HepG2 (cell line): ENCODE results near the gene PPP1R12B. TPM values are rescaled to one million over a fixed set of nuclear protein-coding genes. Genes with fewer than 3 reads are reported as not detected.

Experiments used
- ATAC-seq: fragments of 200-7000 bp; cut with Tn5 transposase; 3 replicates; pipeline ENCODE4 v1.9.1; 2020; ENCODE audit warnings: mild to moderate bottlenecking, moderate library complexity
- BruUV-seq: library from RNA; stranded (reverse); fragments of 400-500 nt; replicated peaks from 2 replicates; lab custom pipeline; 2021; lab: Mats Ljungman, UMichigan
- CTCF ChIA-PET: fragments of 300-600 bp; formaldehyde crosslinking; extraction: SDS; loops from one replicate; lab custom pipeline; 2021; ENCODE audit warnings: low total read pairs, inconsistent platforms, low intra/inter-chr PET ratio; lab: Yijun Ruan, JAX
- POLR2A ChIA-PET: fragments of 350-600 bp; sonication (Branson Sonifier 250); formaldehyde crosslinking; loops from one replicate; lab custom pipeline; 2020; ENCODE audit warnings: antibody characterized with exemption, inconsistent platforms; lab: Yijun Ruan, JAX
- DNase-seq: peaks from one replicate; pipeline ENCODE4 v3.0.0-alpha.2; 2015; ENCODE audit warnings: low spot score
- FAIRE-seq: peaks from 3 replicates; lab custom pipeline; 2011; peaks lifted over from hg19 to GRCh38; lab: Jason Lieb, UNC
- H2AFZ ChIP-seq: one replicate; pipeline ENCODE4 v1.6.1; 2011; ENCODE audit warnings: low read length, inconsistent platforms
- H3K27ac ChIP-seq: fragments of 300-600 bp; 3 replicates; pipeline ENCODE4 v1.8.0; 2011; ENCODE audit warnings: mixed run types, mild to moderate bottlenecking, mixed read lengths, low read length, inconsistent platforms; ENCODE audit not compliant: insufficient read depth; ENCODE audit errors: extremely low read length
- H3K27me3 ChIP-seq, 2 experiments: fragments of 200-600 bp in 1 of 2; 2 replicates in 1 of 2; 3 replicates in 1 of 2; pipeline versions ENCODE4 v1.6.0 to v1.8.0; 2011; ENCODE audit warnings: low read length in 2 of 2, mild to moderate bottlenecking in 2 of 2, moderate library complexity in 2 of 2, inconsistent platforms in 1 of 2; ENCODE audit not compliant: insufficient read depth in 2 of 2, control insufficient read depth in 1 of 2
- H3K36me3 ChIP-seq, 2 experiments: fragments of 200-600 bp in 1 of 2; replicated peaks in 1 of 2; 2 replicates in 1 of 2; 3 replicates in 1 of 2; pipeline versions ENCODE4 v1.5.1 to v1.8.0; 2011; ENCODE audit warnings: low read length in 2 of 2, inconsistent platforms in 1 of 2; ENCODE audit not compliant: insufficient read depth in 2 of 2, control insufficient read depth in 1 of 2
- H3K4me1 ChIP-seq: 2 replicates; pipeline ENCODE4 v1.5.1; 2012; ENCODE audit warnings: low read length, inconsistent platforms; ENCODE audit not compliant: insufficient read depth
- H3K4me2 ChIP-seq: 2 replicates; pipeline ENCODE4 v1.6.0; 2011; ENCODE audit warnings: low read depth, low read length, inconsistent platforms
- H3K4me3 ChIP-seq, 3 experiments: fragments of 200-600 bp in 1 of 3; sonication (generic), shearing (Covaris generic) in 1 of 3; replicated peaks in 1 of 3; 2 replicates each; pipeline ENCODE4 v1.5.1; 2011 to 2016; ENCODE audit warnings: low read length in 3 of 3, inconsistent platforms in 2 of 3, low read depth in 2 of 3, mild to moderate bottlenecking in 2 of 3, control low read depth in 1 of 3, mixed read lengths in 1 of 3; ENCODE audit not compliant: insufficient read depth in 1 of 3
- H3K79me2 ChIP-seq: one replicate; pipeline ENCODE4 v1.6.1; 2011; ENCODE audit warnings: low read length, inconsistent platforms; ENCODE audit not compliant: insufficient read depth
- H3K9ac ChIP-seq: 2 replicates; pipeline ENCODE4 v1.6.0; 2011; ENCODE audit warnings: mild to moderate bottlenecking, low read depth, low read length, inconsistent platforms; ENCODE audit not compliant: insufficient read depth
- H3K9me3 ChIP-seq: 2 replicates; pipeline ENCODE4 v1.5.1; 2012; ENCODE audit warnings: mild to moderate bottlenecking, low read length
- H4K20me1 ChIP-seq: 2 replicates; pipeline ENCODE4 v1.6.0; 2011; ENCODE audit warnings: inconsistent platforms, mild to moderate bottlenecking, low read length, moderate library complexity; ENCODE audit not compliant: insufficient read depth
- ARID2 ChIP-seq: sonication (generic); formaldehyde crosslinking; IDR thresholded peaks from 2 replicates; pipeline ENCODE4 v1.8.1; 2022; ENCODE audit warnings: mild to moderate bottlenecking, missing genetic modification reagents, borderline replicate concordance
- ATF7-NPFF ChIP-seq: sonication (generic); formaldehyde crosslinking; IDR thresholded peaks from 2 replicates; pipeline ENCODE4 v1.8.1; 2023; ENCODE audit warnings: mild to moderate bottlenecking, low read depth, missing genetic modification reagents, moderate library complexity
- IRF1 ChIP-seq: sonication (generic); formaldehyde crosslinking; IDR thresholded peaks from 2 replicates; pipeline ENCODE4 v1.4.0; 2020; ENCODE audit warnings: low read depth, mild to moderate bottlenecking, missing genetic modification reagents
- KDM4B ChIP-seq: sonication (generic); formaldehyde crosslinking; IDR thresholded peaks from 2 replicates; pipeline ENCODE4 v1.4.0; 2020; ENCODE audit warnings: missing genetic modification reagents
- KLF16 ChIP-seq, 2 experiments: sonication (generic) in 1 of 2; formaldehyde crosslinking in 1 of 2; IDR thresholded peaks; 2 replicates each; pipeline versions ENCODE4 v1.6.1 to v1.8.0; 2016 to 2023; ENCODE audit warnings: missing genetic modification reagents in 2 of 2, missing compliant biosample characterization in 1 of 2
- MIER3 ChIP-seq: IDR thresholded peaks from 2 replicates; pipeline ENCODE4 v1.6.1; 2016; ENCODE audit warnings: missing compliant biosample characterization, borderline replicate concordance
- NFATC3 ChIP-seq: sonication (generic); formaldehyde crosslinking; IDR thresholded peaks from 2 replicates; pipeline ENCODE4 v1.5.1; 2020; ENCODE audit warnings: mild to moderate bottlenecking, missing genetic modification reagents
- NFE2L1 ChIP-seq: sonication (generic); formaldehyde crosslinking; IDR thresholded peaks from 2 replicates; pipeline ENCODE4 v1.4.0; 2020; ENCODE audit warnings: missing genetic modification reagents, mild to moderate bottlenecking, borderline replicate concordance
- NPAS2 ChIP-seq: sonication (generic); formaldehyde crosslinking; IDR thresholded peaks from 2 replicates; pipeline ENCODE4 v1.8.0; 2022; ENCODE audit warnings: mild to moderate bottlenecking, missing genetic modification reagents, borderline replicate concordance
- RCOR2 ChIP-seq: IDR thresholded peaks from 2 replicates; pipeline ENCODE4 v1.6.1; 2016; ENCODE audit warnings: missing biosample characterization, missing genetic modification reagents
- SP5 ChIP-seq: IDR thresholded peaks from 2 replicates; pipeline ENCODE4 v1.6.1; 2016; ENCODE audit warnings: low read depth, borderline replicate concordance
- SRSF9 ChIP-seq: fragments of 200-400 bp; formaldehyde crosslinking; IDR thresholded peaks from 2 replicates; pipeline ENCODE4 v1.6.1; 2018; ENCODE audit warnings: borderline replicate concordance, mild to moderate bottlenecking, low read depth, low read length; ENCODE audit not compliant: insufficient read depth, poor library complexity, severe bottlenecking
- SYNCRIP ChIP-seq: fragments of 200-400 bp; formaldehyde crosslinking; IDR thresholded peaks from 2 replicates; pipeline ENCODE4 v1.6.1; 2018; ENCODE audit warnings: mild to moderate bottlenecking, low read depth, low read length; ENCODE audit not compliant: insufficient read depth
- TFDP1 ChIP-seq: IDR thresholded peaks from 2 replicates; pipeline ENCODE4 v1.6.1; 2016; ENCODE audit warnings: missing compliant biosample characterization, missing genetic modification reagents, borderline replicate concordance
- XRCC5 ChIP-seq: fragments of 200-400 bp; formaldehyde crosslinking; optimal IDR thresholded peaks from 2 replicates; pipeline ENCODE3; 2017; ENCODE audit warnings: mild to moderate bottlenecking, low read length
- ZMYM2 ChIP-seq: sonication (generic); formaldehyde crosslinking; IDR thresholded peaks from 2 replicates; pipeline ENCODE4 v1.8.0; 2022; ENCODE audit warnings: mild to moderate bottlenecking, missing genetic modification reagents
- WGBS: methylation state at CpG from one replicate; pipeline ENCODE4 v1.1.6; 2017; ENCODE audit warnings: low lambda C conversion rate; 5-methylcytosine and 5-hydroxymethylcytosine counted together
- in situ Hi-C: cut with HindIII; loops from 2 replicates; pipeline ENCODE4 v1.10.0; 2017; ENCODE audit warnings: low pct_unique_long_range_greater_than_20kb; ENCODE audit not compliant: extremely low pct_ligation_motif_present
- intact Hi-C: fragments of 100-400 bp; cut with micrococcal nuclease; formaldehyde crosslinking; loops from one replicate; pipeline ENCODE4 v1.10.0; 2022; ENCODE audit not compliant: unreplicated experiment
- polyA plus RNA-seq, 8 experiments: library from polyadenylated mRNA; depleted of rRNA in 3 of 8; stranded (reverse) in 7 of 8; unstranded in 1 of 8; fragments of >200 nt; fragmentation: Illumina TruSeq in 4 of 8; extraction: Trizol in 4 of 8; gene quantifications; 2 replicates each; pipeline versions ENCODE4 v1.2.1 to v1.2.3, GENCODE V29; 2011 to 2016; ENCODE audit warnings: low read depth in 4 of 8, missing spikeins in 1 of 8, mixed read lengths in 1 of 8; ENCODE audit not compliant: insufficient read depth in 1 of 8
- total RNA-seq, 5 experiments: library from RNA; depleted of rRNA; stranded (reverse); fragments of >200 nt; fragmentation: Illumina TruSeq; extraction: Trizol; gene quantifications; 2 replicates each; pipeline ENCODE4 v1.2.3, GENCODE V29; 2016; ENCODE audit warnings: low read depth in 1 of 5
- TF ChIP-seq, protein P1 (sequence below): IDR thresholded peaks from 2 replicates; pipeline ENCODE4 v1.6.1; 2012; ENCODE audit warnings: low read depth, low read length, improper control_type of control experiment
- TF ChIP-seq, protein P2 (sequence below): sonication (generic); formaldehyde crosslinking; IDR thresholded peaks from 2 replicates; pipeline ENCODE4 v1.4.0; 2020; ENCODE audit warnings: missing genetic modification reagents

The PPP1R12B gene
- total and polyA plus RNA-seq, 2 of the 13 experiments (the other 11 are each of a cell fraction or from before 2014, with no cell fraction given), result 12.0 to 13.6 TPM

DNA sequence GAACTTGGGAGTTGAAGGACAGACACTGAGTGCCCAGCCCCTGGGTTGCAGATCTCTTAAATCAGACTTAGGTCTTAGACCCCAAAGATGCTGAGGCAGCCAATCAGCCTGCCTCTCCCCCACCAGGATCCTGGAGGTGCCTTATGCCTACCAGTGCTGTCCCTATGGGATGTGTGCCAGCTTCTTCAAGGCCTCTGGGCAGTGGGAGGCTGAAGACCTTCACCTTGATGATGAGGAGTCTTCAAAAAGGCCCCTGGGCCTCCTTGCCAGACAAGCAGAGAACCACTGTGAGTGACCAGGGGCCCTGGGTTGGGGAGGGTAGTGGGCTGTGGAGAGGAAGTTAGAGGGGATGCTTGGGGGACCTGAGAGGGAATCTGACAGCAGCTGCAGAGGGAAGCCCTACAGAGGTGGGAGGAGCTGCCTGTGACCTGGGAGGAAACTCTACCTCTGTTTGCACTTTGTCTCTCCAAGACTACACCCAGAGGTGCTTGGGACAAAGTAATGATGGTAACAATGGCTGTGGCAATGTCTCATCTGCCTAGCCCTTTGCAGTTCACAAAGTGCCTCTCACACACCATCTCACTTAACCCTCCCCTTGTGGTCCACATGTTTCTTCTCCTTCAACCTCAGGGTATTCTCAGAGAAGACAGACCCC is 38.3 kb upstream of the PPP1R12B start:
- DNase-seq, result no peak
- CTCF ChIA-PET, result no interaction called here
- BruUV-seq, result no TSS peak

GRCh38 chr1:202310746-202311145 is 37.8 kb upstream of the PPP1R12B start:
- POLR2A ChIA-PET, result no interaction called here
- intact Hi-C loops (no loop called here), in situ Hi-C loops (no loop called here)
- H3K9ac ChIP-seq, result no peak overlapping the region
- no TSS peak for BruUV-seq
- H3K27ac ChIP-seq, result no peak overlapping the region
- H3K4me2 ChIP-seq, result no peak overlapping the region
- H3K36me3 ChIP-seq, result no peaks in the 10 kb centered on the region
- no peaks in the 10 kb centered on the region for H3K4me1 ChIP-seq
- 75% methylated on average over 3 of the region's 3 CpGs for WGBS
- H2AFZ ChIP-seq, result no peak overlapping the region
- H3K27me3 ChIP-seq, result peaks cover 1 to 42% of the 10 kb centered on the region in 2 experiments; a peak in 4 of 5 replicates
- ATAC-seq (no peak), FAIRE-seq (no peak), DNase-seq (no peak)
- H3K79me2 ChIP-seq, result no peaks in the 10 kb centered on the region
- no peaks in the 10 kb centered on the region for H3K9me3 ChIP-seq
- no peak overlapping the region for H3K4me3 ChIP-seq
- CTCF ChIA-PET, result no interaction called here
- H4K20me1 ChIP-seq, result no peaks in the 10 kb centered on the region
- no peak for TF ChIP-seq ARID2
- no peak for TF ChIP-seq ZMYM2 (CRISPR knock-in tag)
- no peak for TF ChIP-seq SRSF9
- TF ChIP-seq, protein P1, sequence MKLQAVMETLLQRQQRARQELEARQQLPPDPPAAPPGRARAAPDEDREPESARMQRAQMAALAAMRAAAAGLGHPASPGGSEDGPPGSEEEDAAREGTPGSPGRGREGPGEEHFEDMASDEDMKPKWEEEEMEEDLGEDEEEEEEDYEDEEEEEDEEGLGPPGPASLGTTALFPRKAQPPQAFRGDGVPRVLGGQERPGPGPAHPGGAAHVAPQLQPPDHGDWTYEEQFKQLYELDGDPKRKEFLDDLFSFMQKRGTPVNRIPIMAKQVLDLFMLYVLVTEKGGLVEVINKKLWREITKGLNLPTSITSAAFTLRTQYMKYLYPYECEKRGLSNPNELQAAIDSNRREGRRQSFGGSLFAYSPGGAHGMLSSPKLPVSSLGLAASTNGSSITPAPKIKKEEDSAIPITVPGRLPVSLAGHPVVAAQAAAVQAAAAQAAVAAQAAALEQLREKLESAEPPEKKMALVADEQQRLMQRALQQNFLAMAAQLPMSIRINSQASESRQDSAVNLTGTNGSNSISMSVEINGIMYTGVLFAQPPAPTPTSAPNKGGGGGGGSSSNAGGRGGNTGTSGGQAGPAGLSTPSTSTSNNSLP, result no peak
- TF ChIP-seq RCOR2, result no peak
- TF ChIP-seq XRCC5, result no peak
- TF ChIP-seq SP5 (CRISPR knock-in tag), result no peak
- TF ChIP-seq, protein P2, sequence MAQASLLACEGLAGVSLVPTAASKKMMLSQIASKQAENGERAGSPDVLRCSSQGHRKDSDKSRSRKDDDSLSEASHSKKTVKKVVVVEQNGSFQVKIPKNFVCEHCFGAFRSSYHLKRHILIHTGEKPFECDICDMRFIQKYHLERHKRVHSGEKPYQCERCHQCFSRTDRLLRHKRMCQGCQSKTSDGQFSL (CRISPR knock-in tag), result no peak
- no peak for TF ChIP-seq NFATC3 (CRISPR knock-in tag)
- no peak for TF ChIP-seq TFDP1 (CRISPR knock-in tag)

More for the DNA sequence above, 38.3 kb upstream of the PPP1R12B start:
- intact Hi-C loops, result no loop called here
- FAIRE-seq (no peak), ATAC-seq (no peak)
- Histone ChIP-seq H3K79me2 (no peaks in the 10 kb centered on the region), H3K9ac (no peak overlapping the region), H2AFZ (no peak overlapping the region), H3K4me3 (no peak overlapping the region), H3K4me1 (no peaks in the 10 kb centered on the region), H3K9me3 (no peaks in the 10 kb centered on the region), H3K27me3 (peaks cover 1 to 47% of the 10 kb centered on the region in 2 experiments; a peak in 4 of 5 replicates), H3K36me3 (no peaks in the 10 kb centered on the region), H4K20me1 (no peaks in the 10 kb centered on the region), H3K27ac (no peak overlapping the region), H3K4me2 (no peak overlapping the region)
- in situ Hi-C loops, result no loop called here
- POLR2A ChIA-PET, result no interaction called here
- TF ChIP-seq NPAS2 (CRISPR knock-in tag) (no peak), ATF7-NPFF (CRISPR knock-in tag) (no peak), MIER3 (CRISPR knock-in tag) (no peak), KDM4B (CRISPR knock-in tag) (no peak), KLF16 (CRISPR knock-in tag; IDR thresholded peaks at IDR 0.05) (no peak), SYNCRIP (no peak), IRF1 (CRISPR knock-in tag) (no peak), NFE2L1 (CRISPR knock-in tag) (no peak)
